Left ventricle myocardium inferior (tissue), 1 donor: Measurements from ENCODE around the gene HS6ST2. TPM values are rescaled to one million over a fixed set of nuclear protein-coding genes. Genes with fewer than 3 reads are reported as not detected.

Experiments used
- DNase-seq: peaks from one replicate; pipeline ENCODE4 v3.0.0-alpha.2; 2020
- H3K27ac ChIP-seq: fragments of 200-600 bp; replicated peaks from 2 replicates; pipeline ENCODE4 v1.8.0; 2021
- H3K27me3 ChIP-seq: fragments of 200-600 bp; 2 replicates; pipeline ENCODE4 v1.8.0; 2021; ENCODE audit warnings: low read depth
- H3K36me3 ChIP-seq: fragments of 200-600 bp; 2 replicates; pipeline ENCODE4 v1.8.0; 2021
- H3K4me1 ChIP-seq: fragments of 200-600 bp; 2 replicates; pipeline ENCODE4 v1.8.0; 2021
- H3K4me3 ChIP-seq: fragments of 200-600 bp; 2 replicates; pipeline ENCODE4 v1.8.0; 2021; ENCODE audit warnings: mild to moderate bottlenecking, moderate library complexity
- H3K9me3 ChIP-seq: fragments of 200-600 bp; replicated peaks from 2 replicates; pipeline ENCODE4 v1.8.0; 2021
- CTCF ChIP-seq: fragments of 200-600 bp; IDR thresholded peaks from 2 replicates; pipeline ENCODE4 v1.8.0; 2021; ENCODE audit warnings: antibody characterized with exemption, mild to moderate bottlenecking, borderline replicate concordance
- intact Hi-C: fragments of 100-400 bp; cut with micrococcal nuclease; formaldehyde crosslinking; loops from one replicate; pipeline ENCODE4 v1.11.0; 2022
- total RNA-seq: library from RNA; stranded (reverse); fragmentation: NEBNext Ultra II Directional; extraction: Animal tissue kit (Norgen Biotek cat#: 25700); gene quantifications from one replicate; pipeline ENCODE4 v1.2.1, GENCODE V29; 2021
- donor health status: DM: no; HTN: yes; CAD: no; lungs with severe emphysema.

The HS6ST2 gene
- total RNA-seq, 1 donor from 2014 or later: 0.19 TPM

- Histone ChIP-seq H3K36me3 (no peaks in the 10 kb centered on the region), H3K9me3 (no peaks in the 10 kb centered on the region), H3K4me1 (no peaks in the 10 kb centered on the region), H3K27me3 (no peaks in the 10 kb centered on the region), H3K4me3 (no peak overlapping the region), H3K27ac (no peak overlapping the region)
- no peak for DNase-seq
- intact Hi-C loops: no loop called here
- TF ChIP-seq CTCF: no peak
Observed at GRCh38 chrX:132669142-132669541, 289.3 kb downstream of the HS6ST2 start.

GRCh38 chrX:132668178-132668577, 290.3 kb downstream of the HS6ST2 start:
- no peaks in the 10 kb centered on the region for H3K4me1 ChIP-seq
- no peak overlapping the region for H3K4me3 ChIP-seq
- H3K9me3 ChIP-seq: no peaks in the 10 kb centered on the region
- no peak for TF ChIP-seq CTCF
- H3K27ac ChIP-seq: no peak overlapping the region
- no peaks in the 10 kb centered on the region for H3K27me3 ChIP-seq
- no peak for DNase-seq
- no peaks in the 10 kb centered on the region for H3K36me3 ChIP-seq
- intact Hi-C loops: no loop called here

GRCh38 chrX:132665676-132666075, 292.8 kb downstream of the HS6ST2 start:
- H3K4me3 ChIP-seq: no peak overlapping the region
- no peak for TF ChIP-seq CTCF
- no peaks in the 10 kb centered on the region for H3K9me3 ChIP-seq
- no peak overlapping the region for H3K27ac ChIP-seq
- no peaks in the 10 kb centered on the region for H3K27me3 ChIP-seq
- intact Hi-C loops: no loop called here
- DNase-seq: no peak
- no peaks in the 10 kb centered on the region for H3K36me3 ChIP-seq
- no peaks in the 10 kb centered on the region for H3K4me1 ChIP-seq

GRCh38 chrX:132664273-132664672, 294.2 kb downstream of the HS6ST2 start:
- no peak overlapping the region for H3K27ac ChIP-seq
- H3K4me1 ChIP-seq: no peaks in the 10 kb centered on the region
- no peaks in the 10 kb centered on the region for H3K36me3 ChIP-seq
- DNase-seq: no peak
- no peaks in the 10 kb centered on the region for H3K27me3 ChIP-seq
- intact Hi-C loops: no loop called here
- H3K4me3 ChIP-seq: no peak overlapping the region
- TF ChIP-seq CTCF: no peak
- no peaks in the 10 kb centered on the region for H3K9me3 ChIP-seq

- no peak for TF ChIP-seq CTCF
- Histone ChIP-seq H3K36me3 (no peaks in the 10 kb centered on the region), H3K27ac (no peak overlapping the region), H3K27me3 (no peaks in the 10 kb centered on the region), H3K4me3 (no peak overlapping the region), H3K9me3 (no peaks in the 10 kb centered on the region), H3K4me1 (no peaks in the 10 kb centered on the region)
- no peak for DNase-seq
- intact Hi-C loops: no loop called here
Observed at GRCh38 chrX:132662844-132663243, 295.6 kb downstream of the HS6ST2 start.

- no peaks in the 10 kb centered on the region for H3K4me1 ChIP-seq
- DNase-seq: no peak
- no peak for TF ChIP-seq CTCF
- H3K4me3 ChIP-seq: no peak overlapping the region
- intact Hi-C loops: no loop called here
- H3K27ac ChIP-seq: no peak overlapping the region
- no peaks in the 10 kb centered on the region for H3K27me3 ChIP-seq
- no peaks in the 10 kb centered on the region for H3K9me3 ChIP-seq
- H3K36me3 ChIP-seq: no peaks in the 10 kb centered on the region
Observed at GRCh38 chrX:132657876-132658275, 300.6 kb downstream of the HS6ST2 start.
